Measurements from ENCODE around the gene SORCS2. TPM values are rescaled to one million over a fixed set of nuclear protein-coding genes. Genes with fewer than 3 reads are reported as not detected.

SORCS2 gene
- total RNA-seq, 8 experiments from 2014 or later = 1.8 to 14.0 (median 5.3) TPM

- in situ Hi-C loops (cut with MboI; ENCODE audit: low pct_unique_long_range_greater_than_20kb in 2 of 9, low sequenced_read_pairs in 9 of 9, unreplicated experiment in 9 of 9) = no loop called here
Observed at GRCh38 chr4:7299010-7299907, 106.9 kb downstream of the SORCS2 start.

GRCh38 chr4:7299908-7300710 is 107.8 kb downstream of the SORCS2 start:
- Histone ChIP-seq H3K27ac (no peak overlapping the region), H3K4me3 (no peak overlapping the region), H3K4me1 (replicated peaks in 1 of 2) (peaks cover 54 to 56% of the 10 kb centered on the region in 2 donors)
- ATAC-seq (replicated peaks in 6 of 8) = no peak
- WGBS, 10 experiments = 60 to 100% (median 83%) methylated on average over 1 to 7 of the region's 26 CpGs; no CpG with 5 or more reads in 3 of the 10 experiments
- in situ Hi-C loops (cut with MboI; ENCODE audit: low pct_unique_long_range_greater_than_20kb in 2 of 9, low sequenced_read_pairs in 9 of 9, unreplicated experiment in 9 of 9) = loop anchor here in 1 of 9 experiments (25.0 kb wide), 1 partner anchor 412 kb away; no protein-coding TSS in a partner anchor

More at GRCh38 chr4:7299010-7299907, 106.9 kb downstream of the SORCS2 start:
- ATAC-seq (replicated peaks in 6 of 8) = peak in 5 of 8 experiments; percentile 57 to 78 (median 75)
- Histone ChIP-seq H3K27ac (no peak overlapping the region), H3K4me1 (replicated peaks in 1 of 2) (peaks cover 50 to 51% of the 10 kb centered on the region in 2 donors), H3K4me3 (no peak overlapping the region)
- 40 to 100% (median 80%) methylated on average over 1 to 10 of the region's 30 CpGs; no CpG with 5 or more reads in 3 of the 10 experiments for WGBS, 10 experiments

GRCh38 chr4:7300711-7301095 is 108.4 kb downstream of the SORCS2 start:
- Histone ChIP-seq H3K4me3 (no peak overlapping the region), H3K27ac (no peak overlapping the region), H3K4me1 (replicated peaks in 1 of 2) (peaks cover 54 to 56% of the 10 kb centered on the region in 2 donors)
- 80 to 100% (median 98%) methylated on average over 2 to 3 of the region's 8 CpGs; no CpG with 5 or more reads in 6 of the 10 experiments for WGBS, 10 experiments
- in situ Hi-C loops (cut with MboI; ENCODE audit: low pct_unique_long_range_greater_than_20kb in 2 of 9, low sequenced_read_pairs in 9 of 9, unreplicated experiment in 9 of 9) = loop anchor here in 1 of 9 experiments (25.0 kb wide), 1 partner anchor 412 kb away; no protein-coding TSS in a partner anchor
- ATAC-seq (replicated peaks in 6 of 8) = no peak

- H3K4me1 ChIP-seq (replicated peaks in 1 of 2) = peaks cover 57 to 58% of the 10 kb centered on the region in 2 donors
- WGBS, 10 experiments = 75 to 100% (median 92%) methylated on average over 1 to 4 of the region's 17 CpGs; no CpG with 5 or more reads in 5 of the 10 experiments
- in situ Hi-C loops (cut with MboI; ENCODE audit: low pct_unique_long_range_greater_than_20kb in 2 of 9, low sequenced_read_pairs in 9 of 9, unreplicated experiment in 9 of 9) = loop anchor here in 1 of 9 experiments (25.0 kb wide), 1 partner anchor 411 kb away; no protein-coding TSS in a partner anchor
- no peak for ATAC-seq (replicated peaks in 6 of 8)
- H3K27ac ChIP-seq = no peak overlapping the region
- H3K4me3 ChIP-seq = no peak overlapping the region
Observed at GRCh38 chr4:7301126-7301785, 108.9 kb downstream of the SORCS2 start.

GRCh38 chr4:7301846-7302630 is 109.7 kb downstream of the SORCS2 start:
- Histone ChIP-seq H3K4me1 (replicated peaks in 1 of 2) (peaks cover 59 to 61% of the 10 kb centered on the region in 2 donors), H3K4me3 (no peak overlapping the region), H3K27ac (no peak overlapping the region)
- no peak for ATAC-seq (replicated peaks in 6 of 8)
- 53 to 100% (median 87%) methylated on average over 3 to 13 of the region's 20 CpGs; no CpG with 5 or more reads in 3 of the 10 experiments for WGBS, 10 experiments
- in situ Hi-C loops (cut with MboI; ENCODE audit: low pct_unique_long_range_greater_than_20kb in 2 of 9, low sequenced_read_pairs in 9 of 9, unreplicated experiment in 9 of 9) = loop anchor here in 1 of 9 experiments (25.0 kb wide), 1 partner anchor 410 kb away; no protein-coding TSS in a partner anchor

GRCh38 chr4:7302781-7303404 is 110.6 kb downstream of the SORCS2 start:
- WGBS, 10 experiments = 48 to 93% (median 68%) methylated on average over 3 to 18 of the region's 22 CpGs; no CpG with 5 or more reads in 1 of the 10 experiments

GRCh38 chr4:7303561-7303960 is 111.2 kb downstream of the SORCS2 start:
- Histone ChIP-seq H3K27ac (no peak overlapping the region), H3K4me3 (no peak overlapping the region), H3K4me1 (replicated peaks in 1 of 2) (peaks cover 46 to 49% of the 10 kb centered on the region in 2 donors)
- in situ Hi-C loops (cut with MboI; ENCODE audit: low pct_unique_long_range_greater_than_20kb in 2 of 9, low sequenced_read_pairs in 9 of 9, unreplicated experiment in 9 of 9) = loop anchor here in 1 of 9 experiments (25.0 kb wide), 1 partner anchor 409 kb away; no protein-coding TSS in a partner anchor
- no peak for ATAC-seq (replicated peaks in 6 of 8)
- WGBS, 10 experiments = 60 to 100% (median 87%) methylated on average over 1 to 3 of the region's 12 CpGs; no CpG with 5 or more reads in 6 of the 10 experiments

More at GRCh38 chr4:7302781-7303404, 110.6 kb downstream of the SORCS2 start:
- no peak overlapping the region for H3K27ac ChIP-seq
- H3K4me1 ChIP-seq (replicated peaks in 1 of 2) = peaks cover 53 to 56% of the 10 kb centered on the region in 2 donors
- no peak overlapping the region for H3K4me3 ChIP-seq
- in situ Hi-C loops (cut with MboI; ENCODE audit: low pct_unique_long_range_greater_than_20kb in 2 of 9, low sequenced_read_pairs in 9 of 9, unreplicated experiment in 9 of 9) = loop anchor here in 1 of 9 experiments (25.0 kb wide), 1 partner anchor 409 kb away; no protein-coding TSS in a partner anchor
- no peak for ATAC-seq (replicated peaks in 6 of 8)

- no peak overlapping the region for H3K27ac ChIP-seq
- H3K4me1 ChIP-seq (replicated peaks in 1 of 2) = peaks cover 46 to 47% of the 10 kb centered on the region in 2 donors
- ATAC-seq (replicated peaks in 6 of 8) = no peak
- 60 to 80% methylated on average over 1 of the region's 10 CpGs; no CpG with 5 or more reads in 8 of the 10 experiments for WGBS, 10 experiments
- in situ Hi-C loops (cut with MboI; ENCODE audit: low pct_unique_long_range_greater_than_20kb in 2 of 9, low sequenced_read_pairs in 9 of 9, unreplicated experiment in 9 of 9) = loop anchor here in 1 of 9 experiments (25.0 kb wide), 1 partner anchor 408 kb away; no protein-coding TSS in a partner anchor
- no peak overlapping the region for H3K4me3 ChIP-seq
Observed at GRCh38 chr4:7304436-7304835, 112.1 kb downstream of the SORCS2 start.

- in situ Hi-C loops (cut with MboI; ENCODE audit: low pct_unique_long_range_greater_than_20kb in 2 of 9, low sequenced_read_pairs in 9 of 9, unreplicated experiment in 9 of 9) = loop anchor here in 1 of 9 experiments (25.0 kb wide), 1 partner anchor 406 kb away; no protein-coding TSS in a partner anchor
Observed at GRCh38 chr4:7306021-7306965, 114.0 kb downstream of the SORCS2 start.

GRCh38 chr4:7306986-7307385 is 114.6 kb downstream of the SORCS2 start:
- Histone ChIP-seq H3K27ac (no peak overlapping the region), H3K4me1 (replicated peaks in 1 of 2) (peaks cover 47 to 51% of the 10 kb centered on the region in 2 donors), H3K4me3 (no peak overlapping the region)
- ATAC-seq (replicated peaks in 6 of 8) = no peak
- in situ Hi-C loops (cut with MboI; ENCODE audit: low pct_unique_long_range_greater_than_20kb in 2 of 9, low sequenced_read_pairs in 9 of 9, unreplicated experiment in 9 of 9) = loop anchor here in 1 of 9 experiments (25.0 kb wide), 1 partner anchor 405 kb away; no protein-coding TSS in a partner anchor
- WGBS, 10 experiments = 20 to 100% (median 80%) methylated on average over 1 to 3 of the region's 11 CpGs; no CpG with 5 or more reads in 2 of the 10 experiments

More at GRCh38 chr4:7306021-7306965, 114.0 kb downstream of the SORCS2 start:
- Histone ChIP-seq H3K27ac (no peak overlapping the region), H3K4me3 (no peak overlapping the region), H3K4me1 (replicated peaks in 1 of 2) (peaks cover 47 to 51% of the 10 kb centered on the region in 2 donors)
- ATAC-seq (replicated peaks in 6 of 8) = peak in 7 of 8 experiments; percentile 15 to 59 (median 47)
- WGBS, 10 experiments = 30 to 90% (median 69%) methylated on average over 2 to 5 of the region's 22 CpGs; no CpG with 5 or more reads in 6 of the 10 experiments

Measured in motor neuron (in vitro differentiated cells).